Measurements from ENCODE around the gene CEACAM7. TPM values are rescaled to one million over a fixed set of nuclear protein-coding genes. Genes with fewer than 3 reads are reported as not detected.

CEACAM7 gene
- total and polyA plus RNA-seq, 2 donors (not counting 1 experiment from before 2014, with no cell fraction given) = not detected

DNA sequence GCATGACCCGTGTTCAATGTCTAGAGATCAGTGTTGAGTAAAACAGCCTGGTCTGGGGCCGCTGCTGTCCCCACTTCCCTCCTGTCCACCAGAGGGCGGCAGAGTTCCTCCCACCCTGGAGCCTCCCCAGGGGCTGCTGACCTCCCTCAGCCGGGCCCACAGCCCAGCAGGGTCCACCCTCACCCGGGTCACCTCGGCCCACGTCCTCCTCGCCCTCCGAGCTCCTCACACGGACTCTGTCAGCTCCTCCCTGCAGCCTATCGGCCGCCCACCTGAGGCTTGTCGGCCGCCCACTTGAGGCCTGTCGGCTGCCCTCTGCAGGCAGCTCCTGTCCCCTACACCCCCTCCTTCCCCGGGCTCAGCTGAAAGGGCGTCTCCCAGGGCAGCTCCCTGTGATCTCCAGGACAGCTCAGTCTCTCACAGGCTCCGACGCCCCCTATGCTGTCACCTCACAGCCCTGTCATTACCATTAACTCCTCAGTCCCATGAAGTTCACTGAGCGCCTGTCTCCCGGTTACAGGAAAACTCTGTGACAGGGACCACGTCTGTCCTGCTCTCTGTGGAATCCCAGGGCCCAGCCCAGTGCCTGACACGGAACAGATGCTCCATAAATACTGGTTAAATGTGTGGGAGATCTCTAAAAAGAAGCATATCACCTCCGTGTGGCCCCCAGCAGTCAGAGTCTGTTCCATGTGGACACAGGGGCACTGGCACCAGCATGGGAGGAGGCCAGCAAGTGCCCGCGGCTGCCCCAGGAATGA is 18.9 kb upstream of the CEACAM7 start:
- ChIA-PET CTCF (interaction anchor here (0.6 to 1.8 kb wide), 11 partner anchors 8 to 69 kb away, joined by 3 to 9 read pairs (median 3); no protein-coding TSS in a partner anchor), POLR2A (no interaction called here)
- peaks cover 0 to 13% (median 0%) of the 10 kb centered on the region in 3 donors for H3K9me3 ChIP-seq (ENCODE audit: control extremely low read depth in 1 of 3, control insufficient read depth in 2 of 3, insufficient read depth in 1 of 3, low read length in 2 of 3)
- H3K79me2 ChIP-seq (ENCODE audit: control insufficient read depth, insufficient read depth, low read length) = no peaks in the 10 kb centered on the region
- peaks cover 4% of the 10 kb centered on the region for H3K4me1 Mint-ChIP-seq
- H4K20me1 ChIP-seq (ENCODE audit: control insufficient read depth, insufficient read depth, low read length, poor library complexity, severe bottlenecking) = no peaks in the 10 kb centered on the region
- H3K27me3 Mint-ChIP-seq = peaks cover 51% of the 10 kb centered on the region
- no peaks in the 10 kb centered on the region for H3K36me3 ChIP-seq (replicated peaks in 1 of 2; ENCODE audit: control extremely low read depth in 1 of 2, control insufficient read depth in 1 of 2, extremely low read depth in 1 of 2, insufficient read depth in 2 of 2, low read length in 1 of 2)
- H3K27ac ChIP-seq (ENCODE audit: low read length in 2 of 2) = no peak overlapping the region
- intact Hi-C loops (cut with micrococcal nuclease) = loop anchor here (1.0 kb wide), 1 partner anchor 78 kb away; no protein-coding TSS in a partner anchor
- peaks cover 0 to 29% (median 7%) of the 10 kb centered on the region in 4 experiments for H3K27me3 ChIP-seq (replicated peaks in 1 of 4; ENCODE audit: control extremely low read depth in 1 of 4, control insufficient read depth in 3 of 4, insufficient read depth in 4 of 4, low read length in 3 of 4)
- H3K4me3 Mint-ChIP-seq = peak overlapping the region; percentile 71
- peak overlapping the region; percentile 44 for H3K9ac ChIP-seq (ENCODE audit: low read length)
- no peak overlapping the region for H3K27ac Mint-ChIP-seq
- TF ChIP-seq EZH2 (IDR thresholded peaks at IDR 0.05; ENCODE audit: borderline replicate concordance, insufficient read depth, low read depth, low read length, poor library complexity, severe bottlenecking) = no peak
- TF ChIP-seq, protein P1, sequence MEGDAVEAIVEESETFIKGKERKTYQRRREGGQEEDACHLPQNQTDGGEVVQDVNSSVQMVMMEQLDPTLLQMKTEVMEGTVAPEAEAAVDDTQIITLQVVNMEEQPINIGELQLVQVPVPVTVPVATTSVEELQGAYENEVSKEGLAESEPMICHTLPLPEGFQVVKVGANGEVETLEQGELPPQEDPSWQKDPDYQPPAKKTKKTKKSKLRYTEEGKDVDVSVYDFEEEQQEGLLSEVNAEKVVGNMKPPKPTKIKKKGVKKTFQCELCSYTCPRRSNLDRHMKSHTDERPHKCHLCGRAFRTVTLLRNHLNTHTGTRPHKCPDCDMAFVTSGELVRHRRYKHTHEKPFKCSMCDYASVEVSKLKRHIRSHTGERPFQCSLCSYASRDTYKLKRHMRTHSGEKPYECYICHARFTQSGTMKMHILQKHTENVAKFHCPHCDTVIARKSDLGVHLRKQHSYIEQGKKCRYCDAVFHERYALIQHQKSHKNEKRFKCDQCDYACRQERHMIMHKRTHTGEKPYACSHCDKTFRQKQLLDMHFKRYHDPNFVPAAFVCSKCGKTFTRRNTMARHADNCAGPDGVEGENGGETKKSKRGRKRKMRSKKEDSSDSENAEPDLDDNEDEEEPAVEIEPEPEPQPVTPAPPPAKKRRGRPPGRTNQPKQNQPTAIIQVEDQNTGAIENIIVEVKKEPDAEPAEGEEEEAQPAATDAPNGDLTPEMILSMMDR (IDR thresholded peaks at IDR 0.05) = peak; percentile 98
- DNase-seq = peak; percentile 83
- H3K4me2 ChIP-seq (replicated peaks; ENCODE audit: low read depth, low read length, poor library complexity, severe bottlenecking) = peak overlapping the region; percentile 77
- peak overlapping the region in 4 of 5 experiments; percentile 20 to 51 (median 35) for H3K4me3 ChIP-seq (ENCODE audit: control extremely low read depth in 1 of 5, extremely low read depth in 1 of 5, insufficient read depth in 1 of 5, low read depth in 2 of 5, low read length in 4 of 5)
- WGBS (ENCODE audit: insufficient coverage) = 19% methylated on average over 25 of the region's 26 CpGs
- H2AFZ ChIP-seq (ENCODE audit: insufficient read depth, low read depth, low read length, poor library complexity, severe bottlenecking) = peak overlapping the region; percentile 87
- peaks cover 0 to 4% of the 10 kb centered on the region in 2 donors for H3K4me1 ChIP-seq (ENCODE audit: control insufficient read depth in 2 of 2, insufficient read depth in 2 of 2, low read length in 2 of 2)
- ATAC-seq (ENCODE audit: low read depth) = peak; percentile 85
- no peaks in the 10 kb centered on the region for H3K9me3 Mint-ChIP-seq (ENCODE audit: insufficient read depth)

Measured in B cell (primary cell).